HepG2 (cell line): ENCODE data around the gene NCOA3. TPM values are rescaled to one million over a fixed set of nuclear protein-coding genes. Genes with fewer than 3 reads are reported as not detected.

ENCODE experiments used
- ATAC-seq: fragments of 200-7000 bp; cut with Tn5 transposase; 3 replicates; pipeline ENCODE4 v1.9.1; 2020; ENCODE audit warnings: mild to moderate bottlenecking, moderate library complexity
- BruUV-seq: library from RNA; stranded (reverse); fragments of 400-500 nt; replicated peaks from 2 replicates; lab custom pipeline; 2021; lab: Mats Ljungman, UMichigan
- CTCF ChIA-PET: fragments of 300-600 bp; formaldehyde crosslinking; extraction: SDS; loops from one replicate; lab custom pipeline; 2021; ENCODE audit warnings: low total read pairs, inconsistent platforms, low intra/inter-chr PET ratio; lab: Yijun Ruan, JAX
- POLR2A ChIA-PET: fragments of 350-600 bp; sonication (Branson Sonifier 250); formaldehyde crosslinking; loops from one replicate; lab custom pipeline; 2020; ENCODE audit warnings: antibody characterized with exemption, inconsistent platforms; lab: Yijun Ruan, JAX
- DNase-seq: peaks from one replicate; pipeline ENCODE4 v3.0.0-alpha.2; 2015; ENCODE audit warnings: low spot score
- FAIRE-seq: peaks from 3 replicates; lab custom pipeline; 2011; peaks lifted over from hg19 to GRCh38; lab: Jason Lieb, UNC
- H2AFZ ChIP-seq: one replicate; pipeline ENCODE4 v1.6.1; 2011; ENCODE audit warnings: low read length, inconsistent platforms
- H3K27ac ChIP-seq: fragments of 300-600 bp; 3 replicates; pipeline ENCODE4 v1.8.0; 2011; ENCODE audit warnings: mixed run types, mild to moderate bottlenecking, mixed read lengths, low read length, inconsistent platforms; ENCODE audit not compliant: insufficient read depth; ENCODE audit errors: extremely low read length
- H3K27me3 ChIP-seq, 2 experiments: fragments of 200-600 bp in 1 of 2; 2 replicates in 1 of 2; 3 replicates in 1 of 2; pipeline versions ENCODE4 v1.6.0 to v1.8.0; 2011; ENCODE audit warnings: low read length in 2 of 2, mild to moderate bottlenecking in 2 of 2, moderate library complexity in 2 of 2, inconsistent platforms in 1 of 2; ENCODE audit not compliant: insufficient read depth in 2 of 2, control insufficient read depth in 1 of 2
- H3K36me3 ChIP-seq, 2 experiments: fragments of 200-600 bp in 1 of 2; replicated peaks in 1 of 2; 2 replicates in 1 of 2; 3 replicates in 1 of 2; pipeline versions ENCODE4 v1.5.1 to v1.8.0; 2011; ENCODE audit warnings: low read length in 2 of 2, inconsistent platforms in 1 of 2; ENCODE audit not compliant: insufficient read depth in 2 of 2, control insufficient read depth in 1 of 2
- H3K4me1 ChIP-seq: 2 replicates; pipeline ENCODE4 v1.5.1; 2012; ENCODE audit warnings: low read length, inconsistent platforms; ENCODE audit not compliant: insufficient read depth
- H3K4me2 ChIP-seq: 2 replicates; pipeline ENCODE4 v1.6.0; 2011; ENCODE audit warnings: low read depth, low read length, inconsistent platforms
- H3K4me3 ChIP-seq, 3 experiments: fragments of 200-600 bp in 1 of 3; sonication (generic), shearing (Covaris generic) in 1 of 3; replicated peaks in 1 of 3; 2 replicates each; pipeline ENCODE4 v1.5.1; 2011 to 2016; ENCODE audit warnings: low read length in 3 of 3, inconsistent platforms in 2 of 3, low read depth in 2 of 3, mild to moderate bottlenecking in 2 of 3, control low read depth in 1 of 3, mixed read lengths in 1 of 3; ENCODE audit not compliant: insufficient read depth in 1 of 3
- H3K79me2 ChIP-seq: one replicate; pipeline ENCODE4 v1.6.1; 2011; ENCODE audit warnings: low read length, inconsistent platforms; ENCODE audit not compliant: insufficient read depth
- H3K9ac ChIP-seq: 2 replicates; pipeline ENCODE4 v1.6.0; 2011; ENCODE audit warnings: mild to moderate bottlenecking, low read depth, low read length, inconsistent platforms; ENCODE audit not compliant: insufficient read depth
- H3K9me3 ChIP-seq: 2 replicates; pipeline ENCODE4 v1.5.1; 2012; ENCODE audit warnings: mild to moderate bottlenecking, low read length
- H4K20me1 ChIP-seq: 2 replicates; pipeline ENCODE4 v1.6.0; 2011; ENCODE audit warnings: inconsistent platforms, mild to moderate bottlenecking, low read length, moderate library complexity; ENCODE audit not compliant: insufficient read depth
- ARNT ChIP-seq: fragments of 450-650 bp; IDR thresholded peaks from 2 replicates; pipeline ENCODE4 v1.6.1; 2017
- GATAD2A ChIP-seq: IDR thresholded peaks from 2 replicates; pipeline ENCODE4 v1.6.1; 2016
- MAZ ChIP-seq, 2 experiments: sonication (generic) in 1 of 2; formaldehyde crosslinking in 1 of 2; IDR thresholded peaks; 2 replicates each; pipeline versions ENCODE4 v1.5.0 to v1.6.1; 2012 to 2020; ENCODE audit warnings: low read depth in 2 of 2, mild to moderate bottlenecking in 2 of 2, borderline replicate concordance in 1 of 2, improper control_type of control experiment in 1 of 2, low read length in 1 of 2, missing genetic modification reagents in 1 of 2, moderate library complexity in 1 of 2
- RBM39 ChIP-seq: fragments of 200-400 bp; formaldehyde crosslinking; IDR thresholded peaks from one replicate; pipeline ENCODE4 v1.6.1; 2018; ENCODE audit warnings: antibody characterized with exemption, mild to moderate bottlenecking, low read depth, low read length; ENCODE audit not compliant: poor library complexity, severe bottlenecking
- RFX3 ChIP-seq: IDR thresholded peaks from 2 replicates; pipeline ENCODE4 v1.6.1; 2016; ENCODE audit warnings: missing biosample characterization, missing genetic modification reagents
- SUZ12 ChIP-seq: fragments of 150-350 bp; IDR thresholded peaks from 2 replicates; pipeline ENCODE4 v1.6.1; 2014; ENCODE audit warnings: low read depth, low read length
- ZNF136 ChIP-seq: sonication (generic); formaldehyde crosslinking; IDR thresholded peaks from 2 replicates; pipeline ENCODE4 v1.8.1; 2022; ENCODE audit warnings: low read depth, mild to moderate bottlenecking, moderate library complexity, missing genetic modification reagents
- ZNF75D ChIP-seq: sonication (generic); formaldehyde crosslinking; IDR thresholded peaks from 2 replicates; pipeline ENCODE4 v1.8.1; 2023; ENCODE audit warnings: missing genetic modification reagents, mild to moderate bottlenecking, borderline replicate concordance
- ZNF768 ChIP-seq: sonication (generic); formaldehyde crosslinking; IDR thresholded peaks from 2 replicates; pipeline ENCODE4 v1.4.0; 2020; ENCODE audit warnings: missing genetic modification reagents
- ZNF841 ChIP-seq: sonication (generic); formaldehyde crosslinking; IDR thresholded peaks from 2 replicates; pipeline ENCODE4 v1.8.1; 2023; ENCODE audit warnings: missing genetic modification reagents, borderline replicate concordance
- ZSCAN20 ChIP-seq: sonication (generic); formaldehyde crosslinking; IDR thresholded peaks from 2 replicates; pipeline ENCODE4 v1.4.0; 2020; ENCODE audit warnings: missing genetic modification reagents, mild to moderate bottlenecking, borderline replicate concordance
- ZSCAN29 ChIP-seq: sonication (generic); formaldehyde crosslinking; conservative IDR thresholded peaks from 2 replicates; pipeline ENCODE4 v1.4.0; 2020; ENCODE audit warnings: mild to moderate bottlenecking, missing genetic modification reagents
- ZSCAN30 ChIP-seq: sonication (generic); formaldehyde crosslinking; IDR thresholded peaks from 2 replicates; pipeline ENCODE4 v1.5.0; 2020; ENCODE audit warnings: mild to moderate bottlenecking, missing genetic modification reagents
- whole genome bisulfite sequencing: methylation state at CpG from one replicate; pipeline ENCODE4 v1.1.6; 2017; ENCODE audit warnings: low lambda C conversion rate; 5-methylcytosine and 5-hydroxymethylcytosine counted together
- in situ Hi-C: cut with HindIII; loops from 2 replicates; pipeline ENCODE4 v1.10.0; 2017; ENCODE audit warnings: low pct_unique_long_range_greater_than_20kb; ENCODE audit not compliant: extremely low pct_ligation_motif_present
- intact Hi-C: fragments of 100-400 bp; cut with micrococcal nuclease; formaldehyde crosslinking; loops from one replicate; pipeline ENCODE4 v1.10.0; 2022; ENCODE audit not compliant: unreplicated experiment
- polyA plus RNA-seq, 8 experiments: library from polyadenylated mRNA; depleted of rRNA in 3 of 8; stranded (reverse) in 7 of 8; unstranded in 1 of 8; fragments of >200 nt; fragmentation: Illumina TruSeq in 4 of 8; extraction: Trizol in 4 of 8; gene quantifications; 2 replicates each; pipeline versions ENCODE4 v1.2.1 to v1.2.3, GENCODE V29; 2011 to 2016; ENCODE audit warnings: low read depth in 4 of 8, missing spikeins in 1 of 8, mixed read lengths in 1 of 8; ENCODE audit not compliant: insufficient read depth in 1 of 8
- total RNA-seq, 5 experiments: library from RNA; depleted of rRNA; stranded (reverse); fragments of >200 nt; fragmentation: Illumina TruSeq; extraction: Trizol; gene quantifications; 2 replicates each; pipeline ENCODE4 v1.2.3, GENCODE V29; 2016; ENCODE audit warnings: low read depth in 1 of 5
- TF ChIP-seq, protein P1 (sequence below): IDR thresholded peaks from 2 replicates; pipeline ENCODE4 v1.6.1; 2016; ENCODE audit warnings: missing compliant biosample characterization, missing genetic modification reagents, borderline replicate concordance
- TF ChIP-seq, protein P2 (sequence below): fragments of 450-650 bp; IDR thresholded peaks from 2 replicates; pipeline ENCODE4 v1.6.1; 2017
- TF ChIP-seq, protein P3 (sequence below): sonication (generic); formaldehyde crosslinking; IDR thresholded peaks from 2 replicates; pipeline ENCODE4 v1.8.1; 2022; ENCODE audit warnings: mild to moderate bottlenecking, missing genetic modification reagents
- TF ChIP-seq, protein P4 (sequence below): sonication (generic); formaldehyde crosslinking; IDR thresholded peaks from 2 replicates; pipeline ENCODE4 v1.8.0; 2022; ENCODE audit warnings: mild to moderate bottlenecking, missing genetic modification reagents
- TF ChIP-seq, protein P5 (sequence below): sonication (generic); formaldehyde crosslinking; IDR thresholded peaks from 2 replicates; pipeline ENCODE4 v1.4.0; 2020; ENCODE audit warnings: mild to moderate bottlenecking, missing genetic modification reagents

The NCOA3 gene
- total and polyA plus RNA-seq, 2 of the 13 experiments (the other 11 are each of a cell fraction or from before 2014, with no cell fraction given), result 35.0 to 56.8 TPM

DNA sequence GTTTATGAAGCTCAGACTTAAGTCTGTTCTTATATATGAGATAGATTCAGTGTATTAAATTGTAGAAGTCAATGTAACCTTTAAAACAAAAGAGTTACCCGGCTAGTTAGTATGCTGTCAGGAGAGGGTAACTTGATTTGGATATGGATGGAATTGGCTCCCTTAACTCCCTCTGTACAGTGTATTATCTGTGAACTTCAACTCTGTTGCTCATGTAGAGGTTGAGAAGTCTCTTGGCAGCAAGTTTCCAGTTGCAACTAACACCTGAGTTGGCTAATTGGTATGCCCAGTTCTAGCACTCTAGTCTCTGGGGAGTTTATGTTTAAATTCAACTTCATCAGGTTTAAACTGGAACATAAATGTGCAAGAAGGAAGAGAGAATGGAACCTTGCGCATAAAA, 111.0 kb downstream of the NCOA3 start:
- Histone ChIP-seq H3K36me3 (0 out of 5 replicates have a peak, but pooled peaks cover 0 to 2% of the 10 kb centered on the region in 2 experiments), H3K9me3 (no peaks in the 10 kb centered on the region), H3K79me2 (peaks cover 69% of the 10 kb centered on the region), H3K4me3 (no peak overlapping the region), H3K4me1 (peaks cover 10% of the 10 kb centered on the region; the same call in 1 of the 2 replicates), H4K20me1 (no peaks in the 10 kb centered on the region; the same call in 1 of the 2 replicates), H3K27me3 (no peaks in the 10 kb centered on the region), H3K27ac (no peak overlapping the region), H3K9ac (no peak overlapping the region), H3K4me2 (no peak overlapping the region), H2AFZ (no peak overlapping the region)
- WGBS, result 98% methylated on average over 2 of the region's 2 CpGs
- FAIRE-seq (no peak), ATAC-seq (no peak), DNase-seq (no peak)
- intact Hi-C loops (no loop called here), in situ Hi-C loops (no loop called here)
- no TSS peak for BruUV-seq
- CTCF ChIA-PET, result no interaction called here
- POLR2A ChIA-PET, result no interaction called here
- TF ChIP-seq GATAD2A (CRISPR knock-in tag) (no peak), RBM39 (no peak), ZNF768 (CRISPR knock-in tag) (no peak), ZNF136 (no peak), ZSCAN30 (no peak), MAZ (IDR thresholded peaks at IDR 0.05; ENCODE audit: borderline replicate concordance, low read depth, low read length) (no peak), MAZ (CRISPR knock-in tag; IDR thresholded peaks at IDR 0.05; ENCODE audit: low read depth) (no peak), SUZ12 (no peak), ARNT (no peak), ZSCAN29 (CRISPR knock-in tag) (no peak), RFX3 (CRISPR knock-in tag) (no peak), ZNF841 (CRISPR knock-in tag) (no peak), ZSCAN20 (no peak), ZNF75D (CRISPR knock-in tag) (no peak)
- TF ChIP-seq, protein P1, sequence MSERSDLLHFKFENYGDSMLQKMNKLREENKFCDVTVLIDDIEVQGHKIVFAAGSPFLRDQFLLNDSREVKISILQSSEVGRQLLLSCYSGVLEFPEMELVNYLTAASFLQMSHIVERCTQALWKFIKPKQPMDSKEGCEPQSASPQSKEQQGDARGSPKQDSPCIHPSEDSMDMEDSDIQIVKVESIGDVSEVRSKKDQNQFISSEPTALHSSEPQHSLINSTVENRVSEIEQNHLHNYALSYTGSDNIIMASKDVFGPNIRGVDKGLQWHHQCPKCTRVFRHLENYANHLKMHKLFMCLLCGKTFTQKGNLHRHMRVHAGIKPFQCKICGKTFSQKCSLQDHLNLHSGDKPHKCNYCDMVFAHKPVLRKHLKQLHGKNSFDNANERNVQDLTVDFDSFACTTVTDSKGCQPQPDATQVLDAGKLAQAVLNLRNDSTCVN, result no peak
- TF ChIP-seq, protein P2, sequence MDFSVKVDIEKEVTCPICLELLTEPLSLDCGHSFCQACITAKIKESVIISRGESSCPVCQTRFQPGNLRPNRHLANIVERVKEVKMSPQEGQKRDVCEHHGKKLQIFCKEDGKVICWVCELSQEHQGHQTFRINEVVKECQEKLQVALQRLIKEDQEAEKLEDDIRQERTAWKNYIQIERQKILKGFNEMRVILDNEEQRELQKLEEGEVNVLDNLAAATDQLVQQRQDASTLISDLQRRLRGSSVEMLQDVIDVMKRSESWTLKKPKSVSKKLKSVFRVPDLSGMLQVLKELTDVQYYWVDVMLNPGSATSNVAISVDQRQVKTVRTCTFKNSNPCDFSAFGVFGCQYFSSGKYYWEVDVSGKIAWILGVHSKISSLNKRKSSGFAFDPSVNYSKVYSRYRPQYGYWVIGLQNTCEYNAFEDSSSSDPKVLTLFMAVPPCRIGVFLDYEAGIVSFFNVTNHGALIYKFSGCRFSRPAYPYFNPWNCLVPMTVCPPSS, result no peak
- TF ChIP-seq, protein P3, sequence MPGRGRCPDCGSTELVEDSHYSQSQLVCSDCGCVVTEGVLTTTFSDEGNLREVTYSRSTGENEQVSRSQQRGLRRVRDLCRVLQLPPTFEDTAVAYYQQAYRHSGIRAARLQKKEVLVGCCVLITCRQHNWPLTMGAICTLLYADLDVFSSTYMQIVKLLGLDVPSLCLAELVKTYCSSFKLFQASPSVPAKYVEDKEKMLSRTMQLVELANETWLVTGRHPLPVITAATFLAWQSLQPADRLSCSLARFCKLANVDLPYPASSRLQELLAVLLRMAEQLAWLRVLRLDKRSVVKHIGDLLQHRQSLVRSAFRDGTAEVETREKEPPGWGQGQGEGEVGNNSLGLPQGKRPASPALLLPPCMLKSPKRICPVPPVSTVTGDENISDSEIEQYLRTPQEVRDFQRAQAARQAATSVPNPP (CRISPR knock-in tag), result no peak
- TF ChIP-seq, protein P4, sequence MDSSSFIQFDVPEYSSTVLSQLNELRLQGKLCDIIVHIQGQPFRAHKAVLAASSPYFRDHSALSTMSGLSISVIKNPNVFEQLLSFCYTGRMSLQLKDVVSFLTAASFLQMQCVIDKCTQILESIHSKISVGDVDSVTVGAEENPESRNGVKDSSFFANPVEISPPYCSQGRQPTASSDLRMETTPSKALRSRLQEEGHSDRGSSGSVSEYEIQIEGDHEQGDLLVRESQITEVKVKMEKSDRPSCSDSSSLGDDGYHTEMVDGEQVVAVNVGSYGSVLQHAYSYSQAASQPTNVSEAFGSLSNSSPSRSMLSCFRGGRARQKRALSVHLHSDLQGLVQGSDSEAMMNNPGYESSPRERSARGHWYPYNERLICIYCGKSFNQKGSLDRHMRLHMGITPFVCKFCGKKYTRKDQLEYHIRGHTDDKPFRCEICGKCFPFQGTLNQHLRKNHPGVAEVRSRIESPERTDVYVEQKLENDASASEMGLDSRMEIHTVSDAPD (CRISPR knock-in tag), result no peak
- TF ChIP-seq, protein P5, sequence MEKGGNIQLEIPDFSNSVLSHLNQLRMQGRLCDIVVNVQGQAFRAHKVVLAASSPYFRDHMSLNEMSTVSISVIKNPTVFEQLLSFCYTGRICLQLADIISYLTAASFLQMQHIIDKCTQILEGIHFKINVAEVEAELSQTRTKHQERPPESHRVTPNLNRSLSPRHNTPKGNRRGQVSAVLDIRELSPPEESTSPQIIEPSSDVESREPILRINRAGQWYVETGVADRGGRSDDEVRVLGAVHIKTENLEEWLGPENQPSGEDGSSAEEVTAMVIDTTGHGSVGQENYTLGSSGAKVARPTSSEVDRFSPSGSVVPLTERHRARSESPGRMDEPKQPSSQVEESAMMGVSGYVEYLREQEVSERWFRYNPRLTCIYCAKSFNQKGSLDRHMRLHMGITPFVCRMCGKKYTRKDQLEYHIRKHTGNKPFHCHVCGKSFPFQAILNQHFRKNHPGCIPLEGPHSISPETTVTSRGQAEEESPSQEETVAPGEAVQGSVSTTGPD, result no peak
